WERI-Rb-1 (cell line): ENCODE results near the gene CYTH3.

ENCODE experiments used
- DNase-seq: peaks from one replicate; pipeline ENCODE4 v3.0.0-alpha.2; 2020
- H3K27ac ChIP-seq: fragments of 250-450 bp; sonication (Bioruptor Pico); 2 replicates; pipeline ENCODE4 v1.5.1; 2020; ENCODE audit warnings: mild to moderate bottlenecking, moderate library complexity
- H3K27me3 ChIP-seq: fragments of 250-450 bp; sonication (Bioruptor Pico); 2 replicates; pipeline ENCODE4 v1.5.1; 2021; ENCODE audit warnings: mild to moderate bottlenecking, low read depth, moderate library complexity; ENCODE audit not compliant: insufficient read depth, severe bottlenecking
- H3K36me3 ChIP-seq: fragments of 250-450 bp; sonication (Bioruptor Pico); 2 replicates; pipeline ENCODE4 v1.5.1; 2020; ENCODE audit warnings: mild to moderate bottlenecking, moderate library complexity
- H3K4me3 ChIP-seq: 2 replicates; pipeline ENCODE4 v1.5.1; 2011; ENCODE audit warnings: low read depth, mild to moderate bottlenecking, control low read depth, low read length
- H3K9me3 ChIP-seq: fragments of 250-450 bp; sonication (Bioruptor Pico); 2 replicates; pipeline ENCODE4 v1.5.1; 2021; ENCODE audit warnings: mild to moderate bottlenecking, moderate library complexity; ENCODE audit not compliant: severe bottlenecking
- TF ChIP-seq, protein P1 (sequence below): IDR thresholded peaks from 2 replicates; pipeline ENCODE4 v1.5.1; 2011; ENCODE audit warnings: low read depth, mild to moderate bottlenecking, control low read depth, inconsistent platforms, low read length

The CYTH3 gene

DNA sequence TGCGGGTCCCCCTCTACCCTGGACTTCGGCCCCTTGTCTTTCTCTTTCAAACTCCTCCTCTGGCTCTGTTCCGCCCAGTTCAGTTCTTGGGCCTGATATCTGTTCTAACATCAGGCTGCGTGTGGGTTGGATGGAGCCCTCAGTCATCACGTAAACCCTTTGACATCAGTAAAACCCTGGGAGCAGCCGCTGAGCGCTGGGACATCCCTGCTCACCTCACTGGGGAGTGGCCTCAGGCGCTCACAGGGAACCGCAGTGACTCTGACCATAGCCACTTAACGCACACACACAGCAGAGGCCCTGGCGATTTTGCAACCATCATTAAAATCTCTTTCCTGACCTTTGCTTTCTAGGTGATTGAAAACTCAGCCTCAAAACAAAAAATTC is 113.3 kb downstream of the CYTH3 start:
- no peak overlapping the region for H3K27ac ChIP-seq
- TF ChIP-seq, protein P1, sequence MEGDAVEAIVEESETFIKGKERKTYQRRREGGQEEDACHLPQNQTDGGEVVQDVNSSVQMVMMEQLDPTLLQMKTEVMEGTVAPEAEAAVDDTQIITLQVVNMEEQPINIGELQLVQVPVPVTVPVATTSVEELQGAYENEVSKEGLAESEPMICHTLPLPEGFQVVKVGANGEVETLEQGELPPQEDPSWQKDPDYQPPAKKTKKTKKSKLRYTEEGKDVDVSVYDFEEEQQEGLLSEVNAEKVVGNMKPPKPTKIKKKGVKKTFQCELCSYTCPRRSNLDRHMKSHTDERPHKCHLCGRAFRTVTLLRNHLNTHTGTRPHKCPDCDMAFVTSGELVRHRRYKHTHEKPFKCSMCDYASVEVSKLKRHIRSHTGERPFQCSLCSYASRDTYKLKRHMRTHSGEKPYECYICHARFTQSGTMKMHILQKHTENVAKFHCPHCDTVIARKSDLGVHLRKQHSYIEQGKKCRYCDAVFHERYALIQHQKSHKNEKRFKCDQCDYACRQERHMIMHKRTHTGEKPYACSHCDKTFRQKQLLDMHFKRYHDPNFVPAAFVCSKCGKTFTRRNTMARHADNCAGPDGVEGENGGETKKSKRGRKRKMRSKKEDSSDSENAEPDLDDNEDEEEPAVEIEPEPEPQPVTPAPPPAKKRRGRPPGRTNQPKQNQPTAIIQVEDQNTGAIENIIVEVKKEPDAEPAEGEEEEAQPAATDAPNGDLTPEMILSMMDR: no peak
- peaks cover 57% of the 10 kb centered on the region for H3K36me3 ChIP-seq
- DNase-seq: no peak
- no peaks in the 10 kb centered on the region for H3K27me3 ChIP-seq
- no peaks in the 10 kb centered on the region for H3K9me3 ChIP-seq
- no peak overlapping the region for H3K4me3 ChIP-seq

GRCh38 chr7:6158424-6159096 is 113.9 kb downstream of the CYTH3 start:
- no peaks in the 10 kb centered on the region for H3K27me3 ChIP-seq
- no peak for DNase-seq
- H3K36me3 ChIP-seq: peaks cover 63% of the 10 kb centered on the region
- TF ChIP-seq, protein P1: no peak
- no peaks in the 10 kb centered on the region for H3K9me3 ChIP-seq
- no peak overlapping the region for H3K27ac ChIP-seq
- no peak overlapping the region for H3K4me3 ChIP-seq

DNA sequence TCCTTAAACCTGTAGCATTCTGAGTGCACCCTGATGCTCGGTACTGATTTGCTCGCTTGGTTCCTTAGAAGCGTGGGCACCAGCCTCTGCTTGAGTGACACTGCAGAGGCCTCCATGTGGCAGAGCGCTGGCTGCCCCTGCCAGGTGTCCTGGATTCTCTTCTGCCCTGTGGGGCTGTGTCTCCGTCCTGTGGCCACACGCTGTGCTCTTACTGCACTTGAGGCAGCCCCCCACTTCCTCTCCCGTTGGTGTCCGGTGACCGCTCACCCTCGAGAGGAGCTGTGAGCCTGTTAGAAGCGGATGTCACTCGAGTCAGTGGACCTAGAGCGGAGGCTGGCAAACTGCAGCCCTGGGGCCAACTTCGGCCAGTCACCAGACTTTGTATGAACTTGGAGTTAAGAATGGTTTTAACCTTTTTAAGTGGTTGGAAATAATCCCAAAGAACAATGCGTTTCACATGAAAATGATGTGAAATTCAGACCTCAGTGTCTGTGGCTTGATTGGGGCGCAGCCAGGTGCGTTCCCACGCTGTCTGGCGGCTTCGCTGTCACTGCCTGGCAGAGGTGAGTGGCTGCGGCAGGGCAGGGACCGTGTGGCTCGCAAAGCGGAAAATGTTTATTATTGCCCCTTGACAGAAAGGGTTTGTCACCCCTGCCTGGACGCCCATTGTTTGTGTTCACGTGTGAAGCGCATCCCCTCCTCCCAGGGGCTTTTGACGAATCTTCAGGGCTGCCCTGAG is 114.6 kb downstream of the CYTH3 start:
- Histone ChIP-seq H3K27ac (no peak overlapping the region), H3K36me3 (peaks cover 67% of the 10 kb centered on the region), H3K4me3 (no peak overlapping the region), H3K9me3 (no peaks in the 10 kb centered on the region), H3K27me3 (no peaks in the 10 kb centered on the region)
- TF ChIP-seq, protein P1: no peak
- no peak for DNase-seq

- no peak overlapping the region for H3K27ac ChIP-seq
- TF ChIP-seq, protein P1: no peak
- H3K36me3 ChIP-seq: peaks cover 67% of the 10 kb centered on the region
- no peak overlapping the region for H3K4me3 ChIP-seq
- DNase-seq: no peak
- H3K27me3 ChIP-seq: no peaks in the 10 kb centered on the region
- H3K9me3 ChIP-seq: no peaks in the 10 kb centered on the region
These were observed 115.7 kb downstream of the CYTH3 start for GRCh38 chr7:6156734-6157133.

- Histone ChIP-seq H3K36me3 (peaks cover 67% of the 10 kb centered on the region), H3K27me3 (no peaks in the 10 kb centered on the region), H3K9me3 (no peaks in the 10 kb centered on the region), H3K4me3 (no peak overlapping the region), H3K27ac (no peak overlapping the region)
- TF ChIP-seq, protein P1: no peak
- DNase-seq: no peak
These were observed 116.8 kb downstream of the CYTH3 start for GRCh38 chr7:6155596-6155995.
